ENCODE results near the gene GNB1.

- TF ChIP-seq TCF12 (IDR thresholded peaks at IDR 0.05; ENCODE audit: low read depth) (no peak), EP300 (IDR thresholded peaks at IDR 0.05; ENCODE audit: borderline replicate concordance) (no peak), FOXM1 (IDR thresholded peaks at IDR 0.05; ENCODE audit: borderline replicate concordance, low read depth) (no peak), NFIC (IDR thresholded peaks at IDR 0.05) (no peak)
- TF ChIP-seq, protein P1, sequence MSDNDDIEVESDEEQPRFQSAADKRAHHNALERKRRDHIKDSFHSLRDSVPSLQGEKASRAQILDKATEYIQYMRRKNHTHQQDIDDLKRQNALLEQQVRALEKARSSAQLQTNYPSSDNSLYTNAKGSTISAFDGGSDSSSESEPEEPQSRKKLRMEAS (IDR thresholded peaks at IDR 0.05) = no peak
These were observed 1.7 kb downstream of the GNB1 start for GRCh38 chr1:1889090-1889750.
